Measurements from ENCODE around the gene ADORA3.

GRCh38 chr1:111476761-111477309, 26.6 kb downstream of the ADORA3 start:
- TF ChIP-seq POLR2A (IDR thresholded peaks at IDR 0.05; ENCODE audit: low read depth) (no peak), CTCF (IDR thresholded peaks at IDR 0.05) (no peak)
